Loucy (cell line): ENCODE data around the gene GFM1.

Experiments used
- H2AFZ ChIP-seq: fragments of 200-600 bp; sonication (generic); 2 replicates; pipeline ENCODE4 v1.6.0; 2016; ENCODE audit warnings: antibody characterized with exemption, mild to moderate bottlenecking, low read length, moderate library complexity
- H3F3A ChIP-seq: fragments of 200-600 bp; 2 replicates; pipeline ENCODE4 v1.6.0; 2016; ENCODE audit warnings: antibody characterized with exemption, low read depth, mild to moderate bottlenecking
- H3K27me3 ChIP-seq: fragments of 200-600 bp; sonication (generic); 2 replicates; pipeline ENCODE4 v1.6.1; 2014; ENCODE audit warnings: low read length, mild to moderate bottlenecking; ENCODE audit not compliant: insufficient read depth, poor library complexity, severe bottlenecking
- H3K36me3 ChIP-seq: fragments of 200-600 bp; sonication (generic); 2 replicates; pipeline ENCODE4 v1.6.1; 2016; ENCODE audit warnings: low read length; ENCODE audit not compliant: insufficient read depth
- H3K4me1 ChIP-seq: fragments of 200-600 bp; sonication (generic); 2 replicates; pipeline ENCODE4 v1.5.1; 2014; ENCODE audit warnings: low read length, mild to moderate bottlenecking; ENCODE audit not compliant: insufficient read depth, poor library complexity, severe bottlenecking
- H3K4me2 ChIP-seq: fragments of 200-600 bp; sonication (generic); 2 replicates; pipeline ENCODE4 v1.6.0; 2014; ENCODE audit warnings: antibody characterized with exemption, low read length, low read depth, mild to moderate bottlenecking; ENCODE audit not compliant: poor library complexity, severe bottlenecking
- H3K4me3 ChIP-seq: fragments of 200-600 bp; sonication (generic); 2 replicates; pipeline ENCODE4 v1.5.1; 2014; ENCODE audit warnings: low read length, mild to moderate bottlenecking, mixed read lengths; ENCODE audit not compliant: poor library complexity, severe bottlenecking
- H3K79me2 ChIP-seq: fragments of 200-600 bp; sonication (generic); 2 replicates; pipeline ENCODE4 v1.6.1; 2014; ENCODE audit warnings: low read length; ENCODE audit not compliant: insufficient read depth
- H3K9ac ChIP-seq: fragments of 200-600 bp; sonication (generic); 2 replicates; pipeline ENCODE4 v1.6.0; 2014; ENCODE audit warnings: mild to moderate bottlenecking, low read depth, low read length, moderate library complexity; ENCODE audit not compliant: poor library complexity, severe bottlenecking
- H3K9me2 ChIP-seq: fragments of 200-600 bp; sonication (generic); replicated peaks from 2 replicates; pipeline ENCODE4 v1.6.1; 2016; ENCODE audit warnings: low read depth, low read length, mixed read lengths
- H3K9me3 ChIP-seq: fragments of 200-600 bp; sonication (generic); 2 replicates; pipeline ENCODE4 v1.6.1; 2014; ENCODE audit warnings: mild to moderate bottlenecking, antibody characterized with exemption, low read length, low read depth; ENCODE audit not compliant: insufficient read depth
- H4K20me1 ChIP-seq: fragments of 200-600 bp; sonication (generic); 2 replicates; pipeline ENCODE4 v1.6.0; 2014; ENCODE audit warnings: antibody characterized with exemption, low read length, mild to moderate bottlenecking; ENCODE audit not compliant: insufficient read depth, poor library complexity, severe bottlenecking
- CTCF ChIP-seq: fragments of 200-600 bp; sonication (generic); conservative IDR thresholded peaks from 2 replicates; pipeline ENCODE4 v1.5.1; 2014; ENCODE audit warnings: mild to moderate bottlenecking, antibody characterized with exemption, low read length
- EZH2phosphoT487 ChIP-seq: fragments of 200-600 bp; IDR thresholded peaks from 2 replicates; pipeline ENCODE4 v1.6.1; 2018; ENCODE audit warnings: antibody characterized with exemption, mild to moderate bottlenecking, moderate library complexity, borderline replicate concordance

The GFM1 gene

GRCh38 chr3:158718490-158719170 lies 74.3 kb downstream of the GFM1 start:
- no peaks in the 10 kb centered on the region for H3K27me3 ChIP-seq
- no peak overlapping the region for H3K4me2 ChIP-seq
- no peaks in the 10 kb centered on the region for H3K79me2 ChIP-seq

GRCh38 chr3:158722108-158722507 lies 77.8 kb downstream of the GFM1 start:
- Histone ChIP-seq H3K9me2 (no peaks in the 10 kb centered on the region), H3K4me1 (peaks cover 5% of the 10 kb centered on the region)
- TF ChIP-seq EZH2phosphoT487 (no peak), CTCF (no peak)

More at GRCh38 chr3:158718490-158719170, 74.3 kb downstream of the GFM1 start:
- H4K20me1 ChIP-seq = no peaks in the 10 kb centered on the region
- H3K9ac ChIP-seq = no peak overlapping the region
- H3K9me2 ChIP-seq = no peaks in the 10 kb centered on the region
- no peaks in the 10 kb centered on the region for H3K36me3 ChIP-seq
- no peak overlapping the region for H2AFZ ChIP-seq
- peaks cover 5% of the 10 kb centered on the region for H3K4me1 ChIP-seq
- H3F3A ChIP-seq = no peaks in the 10 kb centered on the region
- H3K9me3 ChIP-seq = no peaks in the 10 kb centered on the region
- H3K4me3 ChIP-seq = no peak overlapping the region
- TF ChIP-seq CTCF (no peak), EZH2phosphoT487 (no peak)

GRCh38 chr3:158723991-158724390 lies 79.7 kb downstream of the GFM1 start:
- H3K4me2 ChIP-seq = no peak overlapping the region
- H3K79me2 ChIP-seq = no peaks in the 10 kb centered on the region
- H3K9me3 ChIP-seq = no peaks in the 10 kb centered on the region
- no peaks in the 10 kb centered on the region for H3F3A ChIP-seq
- H3K9ac ChIP-seq = no peak overlapping the region
- TF ChIP-seq EZH2phosphoT487 (no peak), CTCF (no peak)
- peaks cover 5% of the 10 kb centered on the region for H3K4me1 ChIP-seq
- no peaks in the 10 kb centered on the region for H3K9me2 ChIP-seq
- no peaks in the 10 kb centered on the region for H3K27me3 ChIP-seq
- H3K4me3 ChIP-seq = no peak overlapping the region
- no peaks in the 10 kb centered on the region for H3K36me3 ChIP-seq
- H2AFZ ChIP-seq = no peak overlapping the region
- no peaks in the 10 kb centered on the region for H4K20me1 ChIP-seq

More at GRCh38 chr3:158722108-158722507, 77.8 kb downstream of the GFM1 start:
- Histone ChIP-seq H2AFZ (no peak overlapping the region), H3K36me3 (no peaks in the 10 kb centered on the region), H3K27me3 (no peaks in the 10 kb centered on the region), H3F3A (no peaks in the 10 kb centered on the region), H4K20me1 (no peaks in the 10 kb centered on the region), H3K9ac (no peak overlapping the region), H3K79me2 (no peaks in the 10 kb centered on the region), H3K9me3 (no peaks in the 10 kb centered on the region), H3K4me2 (no peak overlapping the region), H3K4me3 (no peak overlapping the region)
